Vagina (tissue), 2 donors: ENCODE measurements around the gene BIN2. TPM values are rescaled to one million over a fixed set of nuclear protein-coding genes. Genes with fewer than 3 reads are reported as not detected.

Experiments
- DNase-seq, 2 donors: peaks; one replicate each; pipeline ENCODE4 v3.0.0-alpha.2; 2017; ENCODE audit errors: extremely low spot score in 2 of 2
- H3K27ac ChIP-seq: fragments of 200-600 bp; sonication (generic); one replicate; pipeline ENCODE4 v1.5.1; 2019
- H3K27me3 ChIP-seq: fragments of 200-600 bp; sonication (generic); one replicate; pipeline ENCODE4 v1.5.1; 2019
- H3K36me3 ChIP-seq, 2 donors: fragments of 200-600 bp; sonication (generic); one replicate each; pipeline ENCODE4 v1.5.1; 2017 to 2019
- H3K4me1 ChIP-seq: fragments of 200-600 bp; sonication (generic); one replicate; pipeline ENCODE4 v1.5.1; 2019
- H3K4me3 ChIP-seq, 2 donors: fragments of 200-600 bp; sonication (generic); 1 replicate in 1 of 2; 2 replicates in 1 of 2; pipeline ENCODE4 v1.5.1; 2016 to 2019
- H3K9me3 ChIP-seq: fragments of 200-600 bp; sonication (generic); one replicate; pipeline ENCODE4 v1.5.1; 2019
- POLR2A ChIP-seq, 2 donors: fragments of 450-650 bp; IDR thresholded peaks; one replicate each; pipeline ENCODE4 v1.6.1; 2017; ENCODE audit warnings: antibody characterized with exemption in 2 of 2, mild to moderate bottlenecking in 2 of 2, moderate library complexity in 2 of 2
- POLR2AphosphoS5 ChIP-seq, 2 donors: sonication (generic); formaldehyde crosslinking; IDR thresholded peaks; one replicate each; pipeline ENCODE4 v1.9.0; 2017; ENCODE audit warnings: antibody characterized with exemption in 2 of 2, mild to moderate bottlenecking in 2 of 2, low read depth in 1 of 2; ENCODE audit not compliant: insufficient read depth in 1 of 2
- intact Hi-C: fragments of 100-400 bp; cut with DNase I; formaldehyde crosslinking; loops from one replicate; pipeline ENCODE4 v1.15.1; 2023
- total RNA-seq: library from RNA; depleted of rRNA; stranded (reverse); fragments of >200 nt; gene quantifications from one replicate; pipeline ENCODE4 v1.2.3, GENCODE V29; 2016
- TF ChIP-seq, protein P1 (sequence below), 3 experiments: fragments of 450-650 bp in 2 of 3; fragments of 200-600 bp in 1 of 3; sonication (generic) in 1 of 3; IDR thresholded peaks; one replicate each; pipeline ENCODE4 v1.5.1; 2017 to 2019; ENCODE audit warnings: antibody characterized with exemption in 3 of 3, mild to moderate bottlenecking in 2 of 3, moderate library complexity in 2 of 3

BIN2 gene
- total RNA-seq, 1 donor from 2014 or later = 6.4 TPM

DNA sequence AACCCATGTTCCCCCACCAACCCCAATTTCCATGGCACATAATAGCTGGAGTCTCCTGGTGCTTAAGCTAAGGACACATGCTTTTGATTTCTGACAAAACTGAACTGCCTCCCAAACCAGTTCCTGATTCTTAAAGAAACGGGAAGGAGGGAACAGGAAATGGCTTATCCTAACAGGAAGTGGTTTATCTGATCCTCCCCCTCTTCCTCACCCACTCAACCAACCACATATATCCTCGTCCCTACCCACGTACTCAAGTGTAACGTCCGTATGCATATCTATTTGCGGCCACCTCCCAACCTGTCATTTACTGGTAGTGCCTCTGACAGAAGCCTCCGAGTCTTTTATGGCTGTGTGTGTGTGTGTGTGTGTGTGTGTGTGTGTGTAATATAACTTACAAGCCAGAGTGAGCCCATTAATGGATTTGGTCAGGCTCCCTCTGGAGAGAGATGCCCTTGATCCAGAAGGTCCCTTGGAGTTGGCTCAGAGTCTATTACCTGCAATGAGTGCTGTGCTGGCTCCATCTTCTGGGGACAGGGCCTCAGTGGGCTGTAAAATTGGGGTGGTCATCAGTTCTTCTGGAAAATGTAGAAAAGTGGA, 77.6 kb downstream of the BIN2 start:
- Histone ChIP-seq H3K27me3 (no peaks in the 10 kb centered on the region), H3K4me1 (peaks cover 24% of the 10 kb centered on the region), H3K27ac (no peak overlapping the region), H3K4me3 (no peak overlapping the region), H3K36me3 (peaks cover 0 to 30% of the 10 kb centered on the region in 2 donors), H3K9me3 (no peaks in the 10 kb centered on the region)
- TF ChIP-seq, protein P1, sequence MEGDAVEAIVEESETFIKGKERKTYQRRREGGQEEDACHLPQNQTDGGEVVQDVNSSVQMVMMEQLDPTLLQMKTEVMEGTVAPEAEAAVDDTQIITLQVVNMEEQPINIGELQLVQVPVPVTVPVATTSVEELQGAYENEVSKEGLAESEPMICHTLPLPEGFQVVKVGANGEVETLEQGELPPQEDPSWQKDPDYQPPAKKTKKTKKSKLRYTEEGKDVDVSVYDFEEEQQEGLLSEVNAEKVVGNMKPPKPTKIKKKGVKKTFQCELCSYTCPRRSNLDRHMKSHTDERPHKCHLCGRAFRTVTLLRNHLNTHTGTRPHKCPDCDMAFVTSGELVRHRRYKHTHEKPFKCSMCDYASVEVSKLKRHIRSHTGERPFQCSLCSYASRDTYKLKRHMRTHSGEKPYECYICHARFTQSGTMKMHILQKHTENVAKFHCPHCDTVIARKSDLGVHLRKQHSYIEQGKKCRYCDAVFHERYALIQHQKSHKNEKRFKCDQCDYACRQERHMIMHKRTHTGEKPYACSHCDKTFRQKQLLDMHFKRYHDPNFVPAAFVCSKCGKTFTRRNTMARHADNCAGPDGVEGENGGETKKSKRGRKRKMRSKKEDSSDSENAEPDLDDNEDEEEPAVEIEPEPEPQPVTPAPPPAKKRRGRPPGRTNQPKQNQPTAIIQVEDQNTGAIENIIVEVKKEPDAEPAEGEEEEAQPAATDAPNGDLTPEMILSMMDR (IDR thresholded peaks at IDR 0.05) = no peak
- no peak for TF ChIP-seq POLR2A (IDR thresholded peaks at IDR 0.05)
- TF ChIP-seq POLR2AphosphoS5 (IDR thresholded peaks at IDR 0.05; ENCODE audit: insufficient read depth in 1 of 2, low read depth in 1 of 2) = no peak
- DNase-seq = no peak
- intact Hi-C loops = no loop called here

DNA sequence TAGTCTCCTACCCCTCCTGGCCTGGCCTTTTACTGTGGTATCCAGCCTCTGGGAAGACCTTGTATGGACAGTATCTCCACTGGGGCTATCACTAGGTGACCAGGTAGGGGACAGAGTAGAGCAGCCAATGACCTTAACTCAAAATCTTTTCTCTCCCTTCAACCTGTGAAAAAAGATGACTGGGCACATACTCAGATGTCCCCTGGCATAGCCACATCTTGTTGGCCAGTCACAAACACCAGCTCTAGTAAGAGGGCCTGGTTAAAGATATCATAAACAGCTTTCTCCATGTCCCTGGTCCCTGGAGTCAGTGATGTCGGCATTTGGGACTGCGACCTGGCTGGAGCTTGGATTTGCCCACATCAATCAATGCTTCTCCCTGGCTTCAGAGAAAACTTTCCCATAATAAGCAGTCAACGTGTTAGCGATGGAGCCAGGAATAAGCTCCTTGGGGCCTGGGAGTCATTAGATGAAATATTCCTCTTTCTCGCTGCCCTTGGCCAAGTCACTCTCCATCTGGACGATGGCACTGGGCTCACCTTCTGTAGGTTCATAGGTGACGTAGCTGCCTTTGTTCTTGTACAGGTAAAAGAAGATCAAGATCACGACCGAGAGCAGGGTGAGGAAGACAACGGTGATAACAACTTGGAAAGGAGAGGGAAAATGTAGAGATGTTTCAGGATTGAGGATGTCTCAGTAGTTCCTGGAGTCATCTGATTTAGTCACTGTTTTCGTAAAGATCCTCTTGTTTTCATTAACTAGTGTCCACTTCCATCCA, 78.3 kb downstream of the BIN2 start:
- Histone ChIP-seq H3K9me3 (no peaks in the 10 kb centered on the region), H3K27me3 (no peaks in the 10 kb centered on the region), H3K4me3 (no peak overlapping the region), H3K36me3 (peaks cover 0 to 37% of the 10 kb centered on the region in 2 donors), H3K27ac (no peak overlapping the region), H3K4me1 (peaks cover 31% of the 10 kb centered on the region)
- intact Hi-C loops = no loop called here
- DNase-seq = no peak
- TF ChIP-seq POLR2A (IDR thresholded peaks at IDR 0.05) = no peak

DNA sequence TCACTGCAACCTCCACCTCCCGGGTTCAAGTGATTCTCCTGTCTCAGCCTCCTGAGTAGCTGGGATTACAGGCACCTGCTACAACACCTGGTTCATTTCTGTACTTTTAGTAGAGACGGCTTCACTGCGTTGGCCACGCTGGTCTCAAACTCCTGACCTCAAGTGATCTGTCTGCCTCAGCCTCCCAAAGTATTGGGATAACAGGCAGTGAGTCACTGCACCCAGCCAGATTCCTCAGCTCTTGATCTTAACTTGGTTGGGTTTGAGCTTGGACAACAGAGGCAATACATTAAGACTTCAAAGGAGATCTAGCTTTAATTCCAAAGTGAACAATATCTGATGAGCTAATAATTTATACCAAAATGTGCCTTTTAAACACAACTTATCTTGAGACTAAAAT, 79.7 kb downstream of the BIN2 start:
- intact Hi-C loops = no loop called here
- H3K4me1 ChIP-seq = peaks cover 43% of the 10 kb centered on the region
- H3K4me3 ChIP-seq = no peak overlapping the region
- peaks cover 0 to 41% of the 10 kb centered on the region in 2 donors for H3K36me3 ChIP-seq
- H3K27ac ChIP-seq = no peak overlapping the region
- no peaks in the 10 kb centered on the region for H3K27me3 ChIP-seq
- no peaks in the 10 kb centered on the region for H3K9me3 ChIP-seq
- TF ChIP-seq, protein P1 (IDR thresholded peaks at IDR 0.05) = no peak
- no peak for TF ChIP-seq POLR2A (IDR thresholded peaks at IDR 0.05)
- no peak for TF ChIP-seq POLR2AphosphoS5 (IDR thresholded peaks at IDR 0.05; ENCODE audit: insufficient read depth in 1 of 2, low read depth in 1 of 2)
- no peak for DNase-seq

DNA sequence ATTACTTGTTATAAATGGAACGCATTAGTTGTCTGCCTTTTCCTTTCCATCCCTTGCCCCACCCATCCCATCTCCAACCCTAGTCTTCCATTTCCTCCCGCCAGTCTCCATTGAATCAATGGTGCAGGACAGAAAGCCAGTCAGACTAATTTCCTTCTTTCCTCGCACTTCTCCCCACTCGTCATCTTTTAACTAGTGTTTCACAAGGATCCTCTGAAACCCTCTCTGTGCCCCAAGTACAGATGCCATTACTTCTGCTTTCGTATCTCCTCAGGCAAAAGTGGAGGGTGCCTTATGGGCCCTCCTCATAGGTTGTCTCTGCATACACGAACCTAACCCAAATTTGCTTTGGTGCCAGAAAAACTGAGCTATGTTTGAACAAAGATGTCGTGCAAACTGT, 81.1 kb downstream of the BIN2 start:
- Histone ChIP-seq H3K36me3 (peaks cover 0 to 41% of the 10 kb centered on the region in 2 donors), H3K9me3 (no peaks in the 10 kb centered on the region), H3K27me3 (no peaks in the 10 kb centered on the region), H3K4me3 (no peak overlapping the region), H3K4me1 (peaks cover 45% of the 10 kb centered on the region), H3K27ac (no peak overlapping the region)
- intact Hi-C loops = no loop called here
- TF ChIP-seq POLR2A (IDR thresholded peaks at IDR 0.05) (no peak), POLR2AphosphoS5 (IDR thresholded peaks at IDR 0.05; ENCODE audit: insufficient read depth in 1 of 2, low read depth in 1 of 2) (no peak)
- TF ChIP-seq, protein P1 (IDR thresholded peaks at IDR 0.05) = no peak
- no peak for DNase-seq

DNA sequence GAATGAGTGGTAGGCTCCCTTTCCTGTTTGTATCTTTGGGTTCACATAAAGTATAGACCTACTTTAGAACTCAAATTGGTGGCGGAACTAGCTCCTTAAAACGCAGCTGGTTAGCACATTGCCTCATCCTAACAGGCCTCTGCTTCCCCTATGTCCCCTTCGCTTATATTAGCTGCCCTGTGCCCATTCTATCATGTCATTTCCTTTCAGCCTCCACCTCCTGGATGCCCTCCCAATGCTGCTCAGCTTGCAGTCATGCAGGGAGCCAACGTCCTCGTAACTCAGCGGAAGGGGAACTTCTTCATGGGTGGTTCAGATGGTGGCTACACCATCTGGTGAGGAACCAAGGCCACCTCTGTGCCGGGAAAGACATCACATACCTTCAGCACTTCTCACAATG, 81.9 kb downstream of the BIN2 start:
- Histone ChIP-seq H3K36me3 (peaks cover 0 to 41% of the 10 kb centered on the region in 2 donors), H3K4me1 (peaks cover 37% of the 10 kb centered on the region), H3K9me3 (no peaks in the 10 kb centered on the region), H3K4me3 (no peak overlapping the region), H3K27me3 (no peaks in the 10 kb centered on the region), H3K27ac (no peak overlapping the region)
- no peak for DNase-seq
- intact Hi-C loops = no loop called here
- TF ChIP-seq POLR2A (IDR thresholded peaks at IDR 0.05) (no peak), POLR2AphosphoS5 (IDR thresholded peaks at IDR 0.05; ENCODE audit: insufficient read depth in 1 of 2, low read depth in 1 of 2) (no peak)
- TF ChIP-seq, protein P1 (IDR thresholded peaks at IDR 0.05) = no peak
